T-helper 9 cell (primary cell): Measurements from ENCODE around the gene SNX33.
"Not testable (repeated sequence)": the region's sequence is repeated elsewhere in the genome, so short reads cannot be mapped to it uniquely, and the experiment has no call there.

Source experiments
- DNase-seq: peaks from one replicate; pipeline ENCODE4 v3.0.0-alpha.2; 2020
- total RNA-seq, 2 donors: gene quantifications; one replicate each; lab custom pipeline; 2026; lab: John Stamatoyannopoulos, UW

Gene SNX33
- 9.2 to 9.7 reads per million in 2 donors for total RNA-seq

- peak; percentile 44 for DNase-seq
Observed at GRCh38 chr15:75647370-75648155, at the start of gene SNX33. Gene SNX33 (plus strand): TSS chr15:75647912. CDS start chr15:75649103, 1,191 bp downstream.

GRCh38 chr15:75598361-75598760, 49.4 kb upstream of the SNX33 start:
- no peak for DNase-seq

GRCh38 chr15:75599401-75599800, 48.3 kb upstream of the SNX33 start:
- DNase-seq = no peak

GRCh38 chr15:75606026-75606425, 41.7 kb upstream of the SNX33 start:
- DNase-seq = no peak

- DNase-seq = no peak
Observed at GRCh38 chr15:75606711-75607699, 40.7 kb upstream of the SNX33 start.

GRCh38 chr15:75616766-75617165, 30.9 kb upstream of the SNX33 start:
- no peak for DNase-seq

GRCh38 chr15:75620058-75620820, 27.5 kb upstream of the SNX33 start:
- no peak for DNase-seq

- no peak for DNase-seq
Observed at GRCh38 chr15:75620841-75621391, 26.8 kb upstream of the SNX33 start.

- DNase-seq = no peak
Observed at GRCh38 chr15:75622505-75622904, 25.2 kb upstream of the SNX33 start.

GRCh38 chr15:75625542-75626347, 22.0 kb upstream of the SNX33 start, which contains the start of gene SNUPN:
Gene SNUPN (minus strand): TSS chr15:75625725. CDS start chr15:75621051, 4,674 bp downstream.
- DNase-seq = peak; percentile 87

- DNase-seq = no peak
Observed at GRCh38 chr15:75631935-75632334, 15.8 kb upstream of the SNX33 start.

GRCh38 chr15:75633922-75634321, 13.8 kb upstream of the SNX33 start:
- not testable (repeated sequence) for DNase-seq

- no peak for DNase-seq
Observed at GRCh38 chr15:75636026-75636425, 11.7 kb upstream of the SNX33 start.

GRCh38 chr15:75637245-75638009, 10.3 kb upstream of the SNX33 start:
- no peak for DNase-seq

GRCh38 chr15:75639191-75639708, 8.5 kb upstream of the SNX33 start:
- DNase-seq = no peak

GRCh38 chr15:75639709-75640482, 7.8 kb upstream of the SNX33 start, which contains the start of gene IMP3:
Gene IMP3 (minus strand): TSS chr15:75640224. CDS start chr15:75640168, 56 bp downstream.
- DNase-seq = peak; percentile 86

- peak; percentile 32 for DNase-seq
Observed at GRCh38 chr15:75640483-75641178, 7.1 kb upstream of the SNX33 start.

- DNase-seq = no peak
Observed at GRCh38 chr15:75641179-75641503, 6.6 kb upstream of the SNX33 start.

GRCh38 chr15:75641603-75642002, 6.1 kb upstream of the SNX33 start:
- no peak for DNase-seq
